OCI-LY3 (cell line): Measurements from ENCODE around the gene FSTL4.

Source experiments
- EZH2phosphoT487 ChIP-seq: fragments of 200-600 bp; shearing (Covaris generic); IDR thresholded peaks from 2 replicates; pipeline ENCODE4 v1.6.1; 2018; ENCODE audit warnings: antibody characterized with exemption, mixed run types, low read depth
- TF ChIP-seq, protein P1 (sequence below): fragments of 200-600, 300-600 bp; sonication (generic); IDR thresholded peaks from 2 replicates; pipeline ENCODE4 v1.5.1; 2014; ENCODE audit warnings: antibody characterized with exemption, low read length, low read depth

DNA sequence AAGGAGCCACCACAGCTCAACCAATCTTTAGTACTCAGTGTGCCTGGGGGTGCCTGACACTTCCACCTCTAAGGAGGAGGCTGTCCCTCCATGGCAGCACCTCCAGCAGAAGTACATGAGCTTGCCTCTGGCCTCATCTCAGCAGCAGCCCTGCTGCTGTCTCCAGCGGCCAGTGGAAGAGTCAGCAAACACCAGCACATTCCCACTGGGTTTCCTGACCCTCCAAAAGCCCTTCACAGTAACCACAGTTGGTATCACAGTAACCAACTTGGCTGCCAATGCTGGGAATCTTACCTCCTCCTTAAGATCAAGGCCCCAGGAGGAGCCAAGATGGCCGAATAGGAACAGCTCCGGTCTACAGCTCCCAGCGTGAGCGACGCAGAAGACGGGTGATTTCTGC lies 29.4 kb downstream of the FSTL4 start:
- TF ChIP-seq, protein P1, sequence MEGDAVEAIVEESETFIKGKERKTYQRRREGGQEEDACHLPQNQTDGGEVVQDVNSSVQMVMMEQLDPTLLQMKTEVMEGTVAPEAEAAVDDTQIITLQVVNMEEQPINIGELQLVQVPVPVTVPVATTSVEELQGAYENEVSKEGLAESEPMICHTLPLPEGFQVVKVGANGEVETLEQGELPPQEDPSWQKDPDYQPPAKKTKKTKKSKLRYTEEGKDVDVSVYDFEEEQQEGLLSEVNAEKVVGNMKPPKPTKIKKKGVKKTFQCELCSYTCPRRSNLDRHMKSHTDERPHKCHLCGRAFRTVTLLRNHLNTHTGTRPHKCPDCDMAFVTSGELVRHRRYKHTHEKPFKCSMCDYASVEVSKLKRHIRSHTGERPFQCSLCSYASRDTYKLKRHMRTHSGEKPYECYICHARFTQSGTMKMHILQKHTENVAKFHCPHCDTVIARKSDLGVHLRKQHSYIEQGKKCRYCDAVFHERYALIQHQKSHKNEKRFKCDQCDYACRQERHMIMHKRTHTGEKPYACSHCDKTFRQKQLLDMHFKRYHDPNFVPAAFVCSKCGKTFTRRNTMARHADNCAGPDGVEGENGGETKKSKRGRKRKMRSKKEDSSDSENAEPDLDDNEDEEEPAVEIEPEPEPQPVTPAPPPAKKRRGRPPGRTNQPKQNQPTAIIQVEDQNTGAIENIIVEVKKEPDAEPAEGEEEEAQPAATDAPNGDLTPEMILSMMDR, result no peak
- no peak for TF ChIP-seq EZH2phosphoT487
